Psoas muscle (tissue), 8 donors: ENCODE results near the gene AGAP2. TPM values are rescaled to one million over a fixed set of nuclear protein-coding genes. Genes with fewer than 3 reads are reported as not detected.

ENCODE experiments used
- ATAC-seq, 4 donors: fragments of 200-7000 bp; cut with Tn5 transposase; one replicate each; pipeline ENCODE4 v1.9.1; 2020; ENCODE audit warnings: moderate library complexity in 3 of 4, mild to moderate bottlenecking in 2 of 4
- DNase-seq, 2 donors: peaks; one replicate each; pipeline ENCODE4 v3.0.0-alpha.2; 2020
- H3K27ac ChIP-seq: fragments of 200-600 bp; one replicate; pipeline ENCODE4 v1.8.0; 2022
- H3K27me3 ChIP-seq, 3 donors: fragments of 200-600 bp in 1 of 3; one replicate each; pipeline versions ENCODE4 v1.6.1 to v1.8.0; 2013 to 2022; ENCODE audit warnings: low read length in 2 of 3, mild to moderate bottlenecking in 2 of 3, moderate library complexity in 1 of 3; ENCODE audit not compliant: insufficient read depth in 3 of 3
- H3K36me3 ChIP-seq, 2 donors: fragments of 200-600 bp in 1 of 2; one replicate each; pipeline versions ENCODE4 v1.6.1 to v1.8.0; 2013 to 2022; ENCODE audit warnings: low read depth in 1 of 2, mild to moderate bottlenecking in 1 of 2, moderate library complexity in 1 of 2; ENCODE audit not compliant: insufficient read depth in 1 of 2
- H3K4me1 ChIP-seq: fragments of 200-600 bp; one replicate; pipeline ENCODE4 v1.8.0; 2022
- H3K4me3 ChIP-seq: fragments of 200-600 bp; one replicate; pipeline ENCODE4 v1.8.0; 2022; ENCODE audit warnings: mild to moderate bottlenecking
- H3K9me3 ChIP-seq: fragments of 200-600 bp; one replicate; pipeline ENCODE4 v1.8.0; 2022
- CTCF ChIP-seq: fragments of 200-600 bp; IDR thresholded peaks from one replicate; pipeline ENCODE4 v1.8.0; 2022; ENCODE audit warnings: antibody characterized with exemption
- WGBS, 3 donors: extraction: QIAGEN DNeasy Blood & Tissue Kit; methylation state at CpG; one replicate each; pipeline versions ENCODE4 v1.1.6 to v1.1.7; 2013; 5-methylcytosine and 5-hydroxymethylcytosine counted together
- intact Hi-C, 2 donors: fragments of 100-400 bp; cut with DNase I; formaldehyde crosslinking; loops; one replicate each; pipeline versions ENCODE4 v1.11.0 to v1.14.2; 2022
- polyA plus RNA-seq, 3 donors: library from polyadenylated mRNA; stranded (reverse); fragments of 200-250 nt; gene quantifications; one replicate each; pipeline ENCODE4 v1.2.3, GENCODE V29; 2013
- total RNA-seq, 4 donors: library from RNA; stranded (reverse); fragmentation: NEBNext Ultra II Directional in 2 of 4; extraction: Animal tissue kit (Norgen Biotek cat#: 25700) in 2 of 4; gene quantifications; one replicate each; pipeline versions ENCODE4 v1.2.1 to v1.2.4, GENCODE V29; 2021 to 2023
- donor health status: healthy with polysubstance abuse.
- donor health status: DM: no; HTN: no; CAD: no; lungs with moderate emphysema.
- donor health status: Bipolar disorder and iron deficiency.
- donor health status: healthy.
- donor health status: DM: yes; HTN: yes; CAD: no.
- donor health status: DM: no; HTN: no; CAD: no.
- donor health status: DM: no; HTN: no; CAD: no.
- donor health status: DM: yes; HTN: yes; CAD: no.

Gene AGAP2
- total and polyA plus RNA-seq, 7 donors, result 2.5 to 9.6 (median 3.9) TPM

- Histone ChIP-seq H3K27ac (no peak overlapping the region), H3K9me3 (no peaks in the 10 kb centered on the region), H3K4me3 (no peak overlapping the region), H3K36me3 (peaks cover 20 to 51% of the 10 kb centered on the region in 2 donors), H3K4me1 (peaks cover 27% of the 10 kb centered on the region), H3K27me3 (no peaks in the 10 kb centered on the region)
- intact Hi-C loops, result no loop called here
- DNase-seq (no peak), ATAC-seq (no peak)
- WGBS, 3 donors, result 87 to 91% (median 88%) methylated on average over 5 of the region's 5 CpGs
- TF ChIP-seq CTCF, result no peak
These were observed 10.5 kb upstream of the AGAP2 start for GRCh38 chr12:57749061-57749460.

- H3K9me3 ChIP-seq, result no peaks in the 10 kb centered on the region
- intact Hi-C loops, result no loop called here
- peaks cover 0 to 4% (median 3%) of the 10 kb centered on the region in 3 donors for H3K27me3 ChIP-seq
- peaks cover 20 to 51% of the 10 kb centered on the region in 2 donors for H3K36me3 ChIP-seq
- peaks cover 22% of the 10 kb centered on the region for H3K4me1 ChIP-seq
- DNase-seq (no peak), ATAC-seq (no peak)
- 78 to 80% (median 79%) methylated on average over 3 of the region's 3 CpGs for WGBS, 3 donors
- H3K4me3 ChIP-seq, result peak overlapping the region; percentile 96
- no peak for TF ChIP-seq CTCF
- H3K27ac ChIP-seq, result no peak overlapping the region
These were observed 7.5 kb upstream of the AGAP2 start for GRCh38 chr12:57746025-57746424.

GRCh38 chr12:57745485-57745881 lies 6.9 kb upstream of the AGAP2 start:
- H3K27me3 ChIP-seq, result peaks cover 0 to 8% (median 3%) of the 10 kb centered on the region in 3 donors
- TF ChIP-seq CTCF, result no peak
- peak; percentile 6 to 32 (median 14) for ATAC-seq

GRCh38 chr12:57744777-57745484 lies 6.4 kb upstream of the AGAP2 start, which contains the start of gene TSPAN31:
TSS of gene TSPAN31 (plus strand) at chr12:57745039. CDS start at chr12:57745155, 116 bp downstream.
- H3K27ac ChIP-seq, result peak within 1 kb of the TSS; percentile 97
- peaks cover 0 to 8% (median 3%) of the 10 kb centered on the region in 3 donors for H3K27me3 ChIP-seq
- peak within 1 kb of the TSS; percentile 96 for H3K4me3 ChIP-seq
- peak; percentile 94 to 97 (median 96) for ATAC-seq
- 0 to 1% (median 1%) methylated on average over 29 of the region's 29 CpGs for WGBS, 3 donors
- no peak for TF ChIP-seq CTCF
- H3K36me3 ChIP-seq, result peaks cover 15 to 41% of the 10 kb centered on the region in 2 donors
- peaks cover 11% of the 10 kb centered on the region for H3K4me1 ChIP-seq
- intact Hi-C loops, result no loop called here
- H3K9me3 ChIP-seq, result no peaks in the 10 kb centered on the region
- DNase-seq, result peak; percentile 97 to 99

More at GRCh38 chr12:57745485-57745881, 6.9 kb upstream of the AGAP2 start:
- H3K27ac ChIP-seq, result peak overlapping the region; percentile 97
- peaks cover 17% of the 10 kb centered on the region for H3K4me1 ChIP-seq
- WGBS, 3 donors, result 32 to 38% (median 34%) methylated on average over 8 of the region's 8 CpGs
- no peak for DNase-seq
- peaks cover 16 to 47% of the 10 kb centered on the region in 2 donors for H3K36me3 ChIP-seq
- H3K4me3 ChIP-seq, result peak overlapping the region; percentile 96
- intact Hi-C loops, result no loop called here
- no peaks in the 10 kb centered on the region for H3K9me3 ChIP-seq
